ENCODE data around the gene RAB7A. TPM values are rescaled to one million over a fixed set of nuclear protein-coding genes. Genes with fewer than 3 reads are reported as not detected.

The RAB7A gene
- total and polyA plus RNA-seq, 10 of the 15 experiments (the other 5 are each of a cell fraction or from before 2014, with no cell fraction given) = 40.3 to 212 (median 160) TPM

- TF ChIP-seq ATF2 (IDR thresholded peaks at IDR 0.05; ENCODE audit: low read length) (no peak), SREBF1 (IDR thresholded peaks at IDR 0.05; ENCODE audit: low read length) (no peak), BACH1 (IDR thresholded peaks at IDR 0.05; ENCODE audit: borderline replicate concordance) (no peak), E2F8 (IDR thresholded peaks at IDR 0.05; ENCODE audit: low read depth, partially characterized antibody) (no peak), HDAC6 (IDR thresholded peaks at IDR 0.05; ENCODE audit: unreplicated experiment) (no peak)
- TF ChIP-seq, protein P1, sequence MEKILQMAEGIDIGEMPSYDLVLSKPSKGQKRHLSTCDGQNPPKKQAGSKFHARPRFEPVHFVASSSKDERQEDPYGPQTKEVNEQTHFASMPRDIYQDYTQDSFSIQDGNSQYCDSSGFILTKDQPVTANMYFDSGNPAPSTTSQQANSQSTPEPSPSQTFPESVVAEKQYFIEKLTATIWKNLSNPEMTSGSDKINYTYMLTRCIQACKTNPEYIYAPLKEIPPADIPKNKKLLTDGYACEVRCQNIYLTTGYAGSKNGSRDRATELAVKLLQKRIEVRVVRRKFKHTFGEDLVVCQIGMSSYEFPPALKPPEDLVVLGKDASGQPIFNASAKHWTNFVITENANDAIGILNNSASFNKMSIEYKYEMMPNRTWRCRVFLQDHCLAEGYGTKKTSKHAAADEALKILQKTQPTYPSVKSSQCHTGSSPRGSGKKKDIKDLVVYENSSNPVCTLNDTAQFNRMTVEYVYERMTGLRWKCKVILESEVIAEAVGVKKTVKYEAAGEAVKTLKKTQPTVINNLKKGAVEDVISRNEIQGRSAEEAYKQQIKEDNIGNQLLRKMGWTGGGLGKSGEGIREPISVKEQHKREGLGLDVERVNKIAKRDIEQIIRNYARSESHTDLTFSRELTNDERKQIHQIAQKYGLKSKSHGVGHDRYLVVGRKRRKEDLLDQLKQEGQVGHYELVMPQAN (conservative IDR thresholded peaks at IDR 0.05) = no peak
Observed at GRCh38 chr3:128823631-128824030, 97.6 kb downstream of the RAB7A start (continued).

Measured in GM12878 (cell line).